ENCODE measurements around the gene ZNHIT2.

The ZNHIT2 gene

GRCh38 chr11:65134240-65134951 lies 16.9 kb upstream of the ZNHIT2 start, which contains the start of gene SYVN1:
SYVN1 (minus strand) TSS chr11:65134519; CDS start chr11:65133601, 918 bp downstream.
- no peak for FAIRE-seq

GRCh38 chr11:65133724-65134123 lies 16.2 kb upstream of the ZNHIT2 start:
- no peak for FAIRE-seq

- FAIRE-seq, result no peak
Measured at GRCh38 chr11:65132988-65133700, 15.6 kb upstream of the ZNHIT2 start.

- no peak for FAIRE-seq
Measured at GRCh38 chr11:65132238-65132987, 14.9 kb upstream of the ZNHIT2 start.

- no peak for FAIRE-seq
Measured at GRCh38 chr11:65131895-65132237, 14.4 kb upstream of the ZNHIT2 start.

GRCh38 chr11:65131417-65131776 lies 13.9 kb upstream of the ZNHIT2 start:
- no peak for FAIRE-seq

GRCh38 chr11:65130631-65131416 lies 13.3 kb upstream of the ZNHIT2 start:
- no peak for FAIRE-seq

- no peak for FAIRE-seq
Measured at GRCh38 chr11:65129649-65130441, 12.3 kb upstream of the ZNHIT2 start.

- no peak for FAIRE-seq
Measured at GRCh38 chr11:65128182-65129145, 11.0 kb upstream of the ZNHIT2 start.

- FAIRE-seq, result no peak
Measured at GRCh38 chr11:65127473-65128181, 10.1 kb upstream of the ZNHIT2 start.

GRCh38 chr11:65126624-65127274 lies 9.2 kb upstream of the ZNHIT2 start:
- no peak for FAIRE-seq

GRCh38 chr11:65125197-65126056 lies 7.9 kb upstream of the ZNHIT2 start:
- FAIRE-seq, result no peak

GRCh38 chr11:65124480-65125196 lies 7.1 kb upstream of the ZNHIT2 start:
- no peak for FAIRE-seq

- no peak for FAIRE-seq
Measured at GRCh38 chr11:65121865-65122696, 4.6 kb upstream of the ZNHIT2 start, which contains the start of the genes FAU and MRPL49. FAU (minus strand) TSS chr11:65122134; CDS start chr11:65121813, 321 bp downstream. MRPL49 (plus strand) TSS chr11:65122321; CDS start chr11:65122347, 26 bp downstream.

- FAIRE-seq, result no peak
Measured at GRCh38 chr11:65121447-65121864, 4.0 kb upstream of the ZNHIT2 start.

GRCh38 chr11:65120831-65121230 lies 3.3 kb upstream of the ZNHIT2 start:
- no peak for FAIRE-seq

- FAIRE-seq, result no peak
Measured at GRCh38 chr11:65119670-65119995, 2.1 kb upstream of the ZNHIT2 start.

All from colon (tissue), 2 donors.